Subcutaneous adipose tissue (tissue), 4 donors: Measurements from ENCODE around the gene BLNK. TPM values are rescaled to one million over a fixed set of nuclear protein-coding genes. Genes with fewer than 3 reads are reported as not detected.

Source experiments
- CTCF ChIP-seq: fragments of 450-650 bp; IDR thresholded peaks from one replicate; pipeline ENCODE4 v1.5.1; 2016; ENCODE audit warnings: low read depth, mild to moderate bottlenecking, control low read depth, antibody characterized with exemption, moderate library complexity
- total RNA-seq, 4 donors: library from RNA; depleted of rRNA; stranded (reverse); fragments of >200 nt; gene quantifications; one replicate each; pipeline ENCODE4 v1.1.0, GENCODE V29; 2016

Gene BLNK
- total RNA-seq, 4 donors from 2014 or later: 2.1 to 12.6 (median 6.1) TPM

- TF ChIP-seq CTCF: no peak
Measured at GRCh38 chr10:96268341-96268909, 2.9 kb downstream of the BLNK start.

DNA sequence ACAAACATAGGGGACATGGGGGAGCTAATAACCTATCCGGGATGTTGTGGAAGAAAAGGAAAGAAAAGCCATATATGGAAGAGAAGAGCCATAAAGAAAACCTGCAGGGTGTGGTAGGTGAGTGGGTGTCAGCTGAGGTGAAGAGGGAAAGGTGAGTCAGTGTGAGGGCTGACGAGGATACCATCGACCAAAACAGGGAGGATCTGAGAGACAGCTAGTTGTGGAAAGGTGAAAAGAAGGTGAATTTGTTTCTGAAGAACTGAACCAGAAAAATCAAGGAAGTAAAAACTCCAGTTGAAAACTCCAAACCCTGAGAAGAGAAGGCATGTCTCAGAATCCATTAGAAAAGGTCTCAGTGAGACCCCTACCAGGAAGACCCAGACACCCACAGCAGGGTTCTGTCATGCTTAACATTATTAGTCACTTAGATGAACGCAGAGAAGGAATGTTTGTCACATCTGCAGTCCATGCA is 4.1 kb downstream of the BLNK start:
- TF ChIP-seq CTCF: no peak

- TF ChIP-seq CTCF: no peak
Measured at GRCh38 chr10:96266118-96266770, 5.1 kb downstream of the BLNK start.

GRCh38 chr10:96264938-96265337 is 6.4 kb downstream of the BLNK start:
- TF ChIP-seq CTCF: no peak

DNA sequence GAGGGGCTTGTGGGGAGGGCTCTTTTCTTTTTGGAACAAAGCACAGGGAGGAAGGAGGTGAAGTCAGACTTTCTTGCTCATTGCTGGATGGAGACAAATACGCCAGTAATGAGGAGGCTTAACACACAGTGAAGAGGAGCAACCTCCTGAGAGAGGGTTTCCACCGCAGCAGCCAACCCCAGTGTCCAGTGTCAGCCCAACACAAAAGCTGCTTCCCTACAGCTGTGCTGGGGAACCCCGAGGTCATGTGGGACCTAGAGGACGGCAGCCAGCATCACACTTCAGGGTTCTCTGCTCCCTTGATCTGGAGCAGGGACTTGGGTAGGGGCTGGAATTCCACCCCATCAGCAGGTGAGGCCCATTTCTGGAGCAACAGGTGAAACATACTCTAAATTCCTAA is 7.7 kb downstream of the BLNK start:
- no peak for TF ChIP-seq CTCF

GRCh38 chr10:96263176-96263575 is 8.2 kb downstream of the BLNK start:
- no peak for TF ChIP-seq CTCF

DNA sequence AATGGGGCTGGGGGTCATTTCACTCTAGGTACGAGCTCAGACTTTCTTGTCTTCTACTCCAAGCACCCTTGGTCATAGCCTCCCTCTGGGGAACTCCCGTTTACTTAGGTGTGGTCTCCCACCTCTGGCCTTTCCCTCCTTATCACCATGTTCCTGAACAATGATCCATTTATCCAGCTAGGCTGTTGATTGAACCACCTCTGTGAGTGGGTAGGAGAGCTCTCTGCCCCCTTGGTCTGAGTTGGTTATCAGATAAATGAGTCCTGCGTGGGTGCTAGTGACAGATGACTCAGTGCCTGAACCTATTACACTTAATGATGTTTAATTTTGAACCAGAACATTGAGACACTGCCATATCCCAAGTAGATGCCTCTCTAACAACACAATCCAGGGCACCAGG is 9.4 kb downstream of the BLNK start:
- TF ChIP-seq CTCF: no peak
